ENCODE results near the gene RUNX2. TPM values are rescaled to one million over a fixed set of nuclear protein-coding genes. Genes with fewer than 3 reads are reported as not detected.

The RUNX2 gene
- total RNA-seq, 2 experiments from 2014 or later, result 33.4 to 34.9 TPM

DNA sequence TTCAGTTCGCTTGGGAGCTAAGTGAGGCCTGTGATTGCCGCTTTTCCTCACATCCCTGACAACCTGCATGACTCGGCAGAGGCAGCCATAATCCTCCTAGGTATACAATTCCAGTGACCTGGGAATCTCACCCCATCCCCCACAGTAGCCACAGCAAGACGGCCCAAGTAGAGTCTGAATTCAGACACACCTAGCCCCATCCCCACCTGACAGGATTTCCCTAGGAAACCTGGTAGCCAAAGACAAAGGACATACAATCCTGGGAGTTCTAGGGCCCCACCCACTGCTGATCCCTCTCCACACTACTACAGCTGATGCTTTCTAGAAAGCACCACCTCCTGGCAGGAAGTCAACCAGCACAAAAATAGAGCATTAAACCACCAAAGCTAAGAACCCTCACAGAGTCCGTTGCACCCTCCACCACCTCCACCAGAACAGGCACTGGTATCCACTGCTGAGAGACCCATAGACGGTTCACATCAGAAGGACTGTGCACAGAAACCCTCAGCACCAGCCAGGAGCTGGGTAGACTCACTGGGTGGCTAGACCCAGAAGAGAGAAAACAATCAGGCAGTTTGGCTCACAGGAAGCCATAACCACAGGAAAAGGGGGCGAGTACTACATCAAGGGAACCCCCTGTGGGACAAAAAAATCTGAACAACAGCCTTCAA lies 17.9 kb upstream of the RUNX2 start:
- H3K4me3 Mint-ChIP-seq, result no peak overlapping the region
- peak overlapping the region; percentile 47 for H3K27ac Mint-ChIP-seq
- H3K9me3 Mint-ChIP-seq, result peaks cover 2% of the 10 kb centered on the region
- H3K4me1 Mint-ChIP-seq (ENCODE audit: low read depth), result peaks cover 30% of the 10 kb centered on the region
- intact Hi-C loops (cut with micrococcal nuclease), result no loop called here
- peaks cover 6% of the 10 kb centered on the region for H3K36me3 Mint-ChIP-seq
- CTCF ChIA-PET, result interaction anchor here (0.6 kb wide), 1 partner anchor 621 kb away, joined by 3 read pairs; no protein-coding TSS in a partner anchor
- H3K27me3 Mint-ChIP-seq, result no peaks in the 10 kb centered on the region
- peak; percentile 38 for DNase-seq
- POLR2A ChIA-PET, result interaction anchor here (0.6 kb wide), 1 partner anchor 591 kb away, joined by 3 read pairs; no protein-coding TSS in a partner anchor

GRCh38 chr6:45314146-45314545 lies 14.0 kb upstream of the RUNX2 start:
- Mint-ChIP-seq H3K36me3 (peaks cover 5% of the 10 kb centered on the region), H3K27ac (no peak overlapping the region), H3K9me3 (peaks cover 3% of the 10 kb centered on the region), H3K4me1 (ENCODE audit: low read depth) (peaks cover 30% of the 10 kb centered on the region), H3K27me3 (no peaks in the 10 kb centered on the region), H3K4me3 (no peak overlapping the region)
- intact Hi-C loops (cut with micrococcal nuclease), result no loop called here
- ChIA-PET CTCF (no interaction called here), POLR2A (no interaction called here)
- DNase-seq, result no peak

DNA sequence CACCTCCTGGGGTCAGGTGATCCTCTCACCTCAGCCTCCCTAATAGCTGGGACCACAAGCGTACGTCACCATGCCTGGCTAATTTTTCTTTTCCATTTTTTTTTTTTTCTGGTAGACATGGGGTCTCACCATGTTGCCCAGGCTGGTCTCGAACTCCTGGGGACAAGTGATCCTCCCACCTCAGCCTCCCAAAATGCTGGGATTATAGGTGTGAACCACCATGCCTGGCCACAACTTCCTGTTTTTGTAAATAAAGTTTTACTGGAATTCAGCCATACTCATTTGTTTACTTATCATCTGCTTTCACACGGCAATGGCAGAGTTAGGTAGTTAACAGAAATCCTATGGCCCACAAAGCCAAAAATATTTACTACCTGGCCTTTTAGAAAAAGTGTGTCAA lies 7.8 kb upstream of the RUNX2 start:
- Mint-ChIP-seq H3K9me3 (peaks cover 3% of the 10 kb centered on the region), H3K4me1 (ENCODE audit: low read depth) (peaks cover 20% of the 10 kb centered on the region), H3K36me3 (peaks cover 2% of the 10 kb centered on the region), H3K27me3 (no peaks in the 10 kb centered on the region), H3K4me3 (no peak overlapping the region), H3K27ac (no peak overlapping the region)
- no peak for DNase-seq
- intact Hi-C loops (cut with micrococcal nuclease), result no loop called here
- CTCF ChIA-PET, result no interaction called here
- POLR2A ChIA-PET, result no interaction called here

GRCh38 chr6:45323656-45324224 lies 4.4 kb upstream of the RUNX2 start:
- peaks cover 30% of the 10 kb centered on the region for H3K4me1 Mint-ChIP-seq (ENCODE audit: low read depth)
- DNase-seq, result no peak
- H3K9me3 Mint-ChIP-seq, result no peaks in the 10 kb centered on the region
- no peaks in the 10 kb centered on the region for H3K36me3 Mint-ChIP-seq
- H3K27me3 Mint-ChIP-seq, result no peaks in the 10 kb centered on the region
- no peak overlapping the region for H3K27ac Mint-ChIP-seq
- ChIA-PET POLR2A (no interaction called here), CTCF (interaction anchor here (1.5 kb wide), 1 partner anchor 668 kb away, joined by 3 read pairs; no protein-coding TSS in a partner anchor)
- intact Hi-C loops (cut with micrococcal nuclease), result no loop called here
- H3K4me3 Mint-ChIP-seq, result no peak overlapping the region

- CTCF ChIA-PET, result no interaction called here
- Mint-ChIP-seq H3K9me3 (no peaks in the 10 kb centered on the region), H3K4me1 (ENCODE audit: low read depth) (peaks cover 35% of the 10 kb centered on the region), H3K4me3 (no peak overlapping the region), H3K27ac (no peak overlapping the region), H3K36me3 (no peaks in the 10 kb centered on the region), H3K27me3 (no peaks in the 10 kb centered on the region)
- intact Hi-C loops (cut with micrococcal nuclease), result no loop called here
- DNase-seq, result no peak
- POLR2A ChIA-PET, result no interaction called here
Measured at GRCh38 chr6:45326698-45327417, 1.3 kb upstream of the RUNX2 start.

GRCh38 chr6:45328523-45328922 lies 393 bp downstream of the RUNX2 start:
- no peaks in the 10 kb centered on the region for H3K27me3 Mint-ChIP-seq
- no peak overlapping the region for H3K4me3 Mint-ChIP-seq
- H3K9me3 Mint-ChIP-seq, result no peaks in the 10 kb centered on the region
- H3K4me1 Mint-ChIP-seq (ENCODE audit: low read depth), result peaks cover 27% of the 10 kb centered on the region
- H3K27ac Mint-ChIP-seq, result no peak overlapping the region
- POLR2A ChIA-PET, result no interaction called here
- DNase-seq, result no peak
- CTCF ChIA-PET, result interaction anchor here (0.8 kb wide), 1 partner anchor 42 kb away, joined by 3 read pairs; no protein-coding TSS in a partner anchor
- no peaks in the 10 kb centered on the region for H3K36me3 Mint-ChIP-seq
- intact Hi-C loops (cut with micrococcal nuclease), result no loop called here

DNA sequence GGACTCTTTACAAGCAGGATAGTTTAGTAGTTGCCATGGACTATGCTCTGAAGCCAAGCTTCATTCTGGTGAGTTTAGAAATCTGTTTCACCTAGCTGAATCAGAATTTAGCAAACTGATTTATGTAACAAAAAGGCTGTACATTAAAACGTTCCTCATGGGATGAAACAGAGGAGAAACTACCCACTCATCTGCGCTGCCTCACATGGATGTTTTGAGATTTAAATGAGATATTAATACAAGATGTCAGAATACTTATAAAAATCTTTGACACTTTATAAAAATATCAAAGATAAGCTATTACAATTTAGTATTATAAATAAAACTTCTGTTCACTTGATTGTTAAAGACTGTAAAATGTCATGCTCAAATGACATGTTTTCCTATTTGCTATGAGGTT lies 16.8 kb downstream of the RUNX2 start:
- Mint-ChIP-seq H3K4me1 (ENCODE audit: low read depth) (peaks cover 1% of the 10 kb centered on the region), H3K36me3 (no peaks in the 10 kb centered on the region), H3K27ac (no peak overlapping the region), H3K4me3 (no peak overlapping the region), H3K9me3 (no peaks in the 10 kb centered on the region), H3K27me3 (no peaks in the 10 kb centered on the region)
- DNase-seq, result no peak
- intact Hi-C loops (cut with micrococcal nuclease), result no loop called here
- POLR2A ChIA-PET, result no interaction called here
- CTCF ChIA-PET, result interaction anchor here (0.7 kb wide), 1 partner anchor 215 kb away, joined by 4 read pairs; no protein-coding TSS in a partner anchor

DNA sequence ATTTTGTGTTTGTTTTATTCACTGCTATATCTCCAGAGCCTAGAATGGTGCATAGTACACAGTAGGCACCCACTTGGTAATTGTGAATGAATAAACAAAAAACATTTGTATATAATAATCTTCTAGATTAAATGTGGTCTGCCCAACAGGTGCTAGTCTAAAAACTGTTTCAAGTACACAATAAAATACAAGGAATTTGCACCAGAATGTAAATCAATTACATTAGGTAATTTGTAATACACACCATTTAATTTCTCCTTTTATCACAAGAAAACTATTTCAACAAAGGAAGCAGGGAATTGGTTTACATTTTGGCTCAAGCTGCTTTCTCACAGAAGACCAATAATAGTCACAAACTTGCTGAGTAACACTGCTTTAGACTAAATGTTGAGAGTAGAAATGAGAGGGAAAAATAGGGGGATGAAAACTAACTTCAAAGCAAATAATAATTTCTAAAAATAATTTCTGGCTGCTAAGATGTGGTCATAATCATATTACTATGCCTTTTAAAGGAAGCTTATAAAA lies 22.1 kb downstream of the RUNX2 start:
- H3K27me3 Mint-ChIP-seq, result no peaks in the 10 kb centered on the region
- H3K4me3 Mint-ChIP-seq, result no peak overlapping the region
- DNase-seq, result no peak
- H3K36me3 Mint-ChIP-seq, result no peaks in the 10 kb centered on the region
- H3K4me1 Mint-ChIP-seq (ENCODE audit: low read depth), result peaks cover 9% of the 10 kb centered on the region
- H3K27ac Mint-ChIP-seq, result no peak overlapping the region
- H3K9me3 Mint-ChIP-seq, result no peaks in the 10 kb centered on the region
- ChIA-PET POLR2A (no interaction called here), CTCF (interaction anchor here (1.0 kb wide), 1 partner anchor 694 kb away, joined by 4 read pairs; no protein-coding TSS in a partner anchor)
- intact Hi-C loops (cut with micrococcal nuclease), result no loop called here

GRCh38 chr6:45351076-45351475 lies 22.9 kb downstream of the RUNX2 start:
- intact Hi-C loops (cut with micrococcal nuclease), result no loop called here
- Mint-ChIP-seq H3K27ac (no peak overlapping the region), H3K4me1 (ENCODE audit: low read depth) (peaks cover 9% of the 10 kb centered on the region), H3K4me3 (no peak overlapping the region), H3K9me3 (no peaks in the 10 kb centered on the region), H3K27me3 (no peaks in the 10 kb centered on the region), H3K36me3 (no peaks in the 10 kb centered on the region)
- CTCF ChIA-PET, result interaction anchor here (1.0 kb wide), 1 partner anchor 695 kb away, joined by 4 read pairs; no protein-coding TSS in a partner anchor
- POLR2A ChIA-PET, result no interaction called here
- DNase-seq, result no peak

DNA sequence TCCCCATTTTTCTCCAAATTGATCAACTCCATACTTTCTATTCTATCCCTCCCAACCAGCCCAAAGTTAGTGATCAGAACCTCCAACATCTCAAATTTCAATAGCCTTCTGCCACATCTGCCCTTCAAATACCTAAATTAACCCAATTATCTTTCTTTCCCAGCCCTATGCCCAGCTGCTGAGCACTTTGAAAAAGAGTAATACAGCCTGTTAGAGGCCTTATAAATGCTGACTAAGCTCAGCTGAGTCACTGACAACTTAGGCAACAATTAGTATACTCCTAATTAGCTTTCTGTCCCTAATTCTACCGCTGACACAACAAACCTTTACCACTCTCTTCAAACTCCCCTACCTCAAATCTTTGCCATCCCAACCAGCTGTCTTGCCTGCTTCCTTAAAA lies 23.5 kb downstream of the RUNX2 start:
- intact Hi-C loops (cut with micrococcal nuclease), result no loop called here
- no peak for DNase-seq
- CTCF ChIA-PET, result interaction anchor here (1.0 kb wide), 1 partner anchor 696 kb away, joined by 4 read pairs; no protein-coding TSS in a partner anchor
- Mint-ChIP-seq H3K27ac (no peak overlapping the region), H3K9me3 (no peaks in the 10 kb centered on the region), H3K36me3 (no peaks in the 10 kb centered on the region), H3K27me3 (no peaks in the 10 kb centered on the region), H3K4me1 (ENCODE audit: low read depth) (peaks cover 9% of the 10 kb centered on the region), H3K4me3 (no peak overlapping the region)
- POLR2A ChIA-PET, result no interaction called here

GRCh38 chr6:45353654-45354053 lies 25.5 kb downstream of the RUNX2 start:
- POLR2A ChIA-PET, result no interaction called here
- Mint-ChIP-seq H3K27me3 (no peaks in the 10 kb centered on the region), H3K27ac (no peak overlapping the region), H3K9me3 (no peaks in the 10 kb centered on the region), H3K4me1 (ENCODE audit: low read depth) (peaks cover 9% of the 10 kb centered on the region), H3K36me3 (no peaks in the 10 kb centered on the region), H3K4me3 (no peak overlapping the region)
- CTCF ChIA-PET, result no interaction called here
- no peak for DNase-seq
- intact Hi-C loops (cut with micrococcal nuclease), result no loop called here

DNA sequence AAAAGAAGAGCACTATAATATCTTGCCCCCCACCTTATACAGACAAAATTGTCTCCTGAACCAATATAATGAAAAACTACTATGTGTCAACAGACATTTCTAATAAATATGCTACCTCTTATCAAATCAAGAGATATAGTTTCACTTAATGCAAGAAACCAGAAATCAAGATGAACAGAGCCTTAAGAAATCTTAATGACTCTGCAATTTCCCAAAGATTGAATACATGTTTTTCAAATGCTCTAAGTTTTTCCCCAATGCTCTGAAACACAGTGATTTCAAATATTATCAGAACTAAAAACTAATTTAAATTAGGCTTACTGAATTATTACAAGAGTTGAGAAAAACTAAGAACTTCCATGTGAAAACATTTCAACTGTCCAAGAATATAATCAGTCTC lies 36.3 kb downstream of the RUNX2 start:
- intact Hi-C loops (cut with micrococcal nuclease), result no loop called here
- Mint-ChIP-seq H3K9me3 (no peaks in the 10 kb centered on the region), H3K36me3 (peaks cover 6% of the 10 kb centered on the region), H3K4me1 (ENCODE audit: low read depth) (peaks cover 5% of the 10 kb centered on the region), H3K27ac (no peak overlapping the region), H3K4me3 (no peak overlapping the region), H3K27me3 (no peaks in the 10 kb centered on the region)
- no peak for DNase-seq
- CTCF ChIA-PET, result no interaction called here
- POLR2A ChIA-PET, result no interaction called here
